Measurements from ENCODE around the gene TMED7.

TMED7 gene

GRCh38 chr5:115578657-115579056 lies 47.2 kb downstream of the TMED7 start:
- H3K4me3 ChIP-seq (ENCODE audit: low read depth, low read length) = peak overlapping the region; percentile 31; the same call in 1 of the 2 replicates
- TF ChIP-seq, protein P1, sequence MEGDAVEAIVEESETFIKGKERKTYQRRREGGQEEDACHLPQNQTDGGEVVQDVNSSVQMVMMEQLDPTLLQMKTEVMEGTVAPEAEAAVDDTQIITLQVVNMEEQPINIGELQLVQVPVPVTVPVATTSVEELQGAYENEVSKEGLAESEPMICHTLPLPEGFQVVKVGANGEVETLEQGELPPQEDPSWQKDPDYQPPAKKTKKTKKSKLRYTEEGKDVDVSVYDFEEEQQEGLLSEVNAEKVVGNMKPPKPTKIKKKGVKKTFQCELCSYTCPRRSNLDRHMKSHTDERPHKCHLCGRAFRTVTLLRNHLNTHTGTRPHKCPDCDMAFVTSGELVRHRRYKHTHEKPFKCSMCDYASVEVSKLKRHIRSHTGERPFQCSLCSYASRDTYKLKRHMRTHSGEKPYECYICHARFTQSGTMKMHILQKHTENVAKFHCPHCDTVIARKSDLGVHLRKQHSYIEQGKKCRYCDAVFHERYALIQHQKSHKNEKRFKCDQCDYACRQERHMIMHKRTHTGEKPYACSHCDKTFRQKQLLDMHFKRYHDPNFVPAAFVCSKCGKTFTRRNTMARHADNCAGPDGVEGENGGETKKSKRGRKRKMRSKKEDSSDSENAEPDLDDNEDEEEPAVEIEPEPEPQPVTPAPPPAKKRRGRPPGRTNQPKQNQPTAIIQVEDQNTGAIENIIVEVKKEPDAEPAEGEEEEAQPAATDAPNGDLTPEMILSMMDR (IDR thresholded peaks at IDR 0.05; ENCODE audit: insufficient read depth, low read depth, low read length, missing control alignments) = no peak
- DNase-seq (ENCODE audit: low read depth) = peak; percentile 72

DNA sequence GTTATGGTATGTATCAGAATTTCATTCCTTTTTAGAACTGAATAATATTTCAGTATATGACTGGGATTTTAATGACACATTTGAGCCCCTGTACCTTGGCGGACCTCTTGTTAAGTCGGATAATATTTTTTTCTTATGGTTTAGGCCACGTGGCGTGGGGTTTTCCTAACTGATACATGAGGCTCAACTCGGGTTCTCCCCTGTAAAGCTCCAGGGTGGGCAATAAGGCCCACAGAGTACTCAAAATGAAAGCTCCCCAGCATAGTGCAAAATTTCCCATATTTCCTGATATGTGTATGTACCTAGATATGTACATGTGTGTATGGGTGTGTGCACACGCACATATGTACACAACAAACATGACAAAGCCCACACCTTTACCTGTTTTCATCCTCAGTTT lies 48.1 kb downstream of the TMED7 start:
- TF ChIP-seq, protein P1 (IDR thresholded peaks at IDR 0.05; ENCODE audit: insufficient read depth, low read depth, low read length, missing control alignments) = no peak
- DNase-seq (ENCODE audit: low read depth) = peak; percentile 84
- H3K4me3 ChIP-seq (ENCODE audit: low read depth, low read length) = no peak overlapping the region

DNA sequence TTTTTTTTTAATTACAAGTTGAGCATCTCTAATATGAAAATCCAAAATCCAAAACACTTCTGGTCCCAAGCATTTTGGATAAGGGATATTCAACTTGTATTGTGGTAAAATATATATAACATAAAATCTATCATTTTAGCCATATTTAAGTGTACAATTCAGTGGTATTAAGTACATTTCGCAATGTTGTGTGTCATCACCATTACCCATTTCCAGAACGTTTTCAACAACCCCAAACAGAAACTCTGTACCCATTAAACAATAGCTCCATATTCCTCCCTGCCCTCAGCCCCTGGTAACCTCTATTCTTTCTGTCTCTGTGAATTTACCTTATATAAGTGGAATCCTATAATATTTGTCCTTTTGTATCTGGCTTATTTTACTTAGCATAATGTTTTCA lies 48.5 kb downstream of the TMED7 start:
- DNase-seq (ENCODE audit: low read depth) = no peak
- TF ChIP-seq, protein P1 (IDR thresholded peaks at IDR 0.05; ENCODE audit: insufficient read depth, low read depth, low read length, missing control alignments) = no peak
- H3K4me3 ChIP-seq (ENCODE audit: low read depth, low read length) = no peak overlapping the region

DNA sequence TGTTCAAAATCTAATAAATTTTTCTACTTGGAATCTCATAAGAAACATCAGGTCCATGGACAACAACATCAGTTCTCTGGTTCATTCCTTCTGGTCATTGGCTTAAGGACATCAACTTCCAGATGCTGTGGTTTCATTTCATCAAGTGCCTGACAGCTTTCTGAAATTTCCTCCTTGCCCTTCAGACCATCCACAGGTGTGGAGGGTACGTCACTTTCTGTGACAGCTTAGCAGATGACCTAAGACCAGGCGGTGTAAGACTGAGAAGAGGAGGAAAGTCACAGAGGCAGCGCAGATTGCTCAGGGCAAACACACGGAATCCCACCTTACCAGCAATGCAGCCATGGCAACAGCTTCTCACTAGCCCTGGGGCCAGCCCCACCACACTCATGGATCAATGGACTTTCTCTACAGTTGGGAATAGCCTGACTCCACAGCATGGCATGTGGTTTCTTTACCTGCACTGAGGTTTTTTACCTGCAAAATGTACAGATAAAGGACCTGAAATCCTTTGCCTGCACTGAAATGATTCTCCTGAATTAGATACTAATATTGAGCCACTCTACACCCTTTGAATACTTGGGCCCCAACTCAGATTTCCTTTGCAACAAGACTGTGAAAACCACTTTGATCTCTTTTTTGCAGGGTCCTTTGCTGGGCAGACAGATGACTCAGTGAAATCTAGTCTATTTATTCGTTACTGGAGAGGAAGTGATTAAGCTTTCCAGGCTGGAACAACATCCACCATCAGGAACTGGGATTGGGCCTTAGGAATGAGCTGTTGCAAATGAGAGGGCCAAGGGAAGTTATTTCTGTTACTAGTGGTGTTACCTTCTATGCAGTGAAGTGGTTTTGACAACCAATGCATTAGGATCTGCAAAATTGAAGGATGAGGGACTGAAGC lies 50.4 kb downstream of the TMED7 start:
- peak; percentile 68 for DNase-seq (ENCODE audit: low read depth)
- H3K4me3 ChIP-seq (ENCODE audit: low read depth, low read length) = no peak overlapping the region
- TF ChIP-seq, protein P1 (IDR thresholded peaks at IDR 0.05; ENCODE audit: insufficient read depth, low read depth, low read length, missing control alignments) = no peak

GRCh38 chr5:115573133-115573532 lies 52.7 kb downstream of the TMED7 start:
- TF ChIP-seq, protein P1 (IDR thresholded peaks at IDR 0.05; ENCODE audit: insufficient read depth, low read depth, low read length, missing control alignments) = no peak
- H3K4me3 ChIP-seq (ENCODE audit: low read depth, low read length) = no peak overlapping the region
- DNase-seq (ENCODE audit: low read depth) = no peak

DNA sequence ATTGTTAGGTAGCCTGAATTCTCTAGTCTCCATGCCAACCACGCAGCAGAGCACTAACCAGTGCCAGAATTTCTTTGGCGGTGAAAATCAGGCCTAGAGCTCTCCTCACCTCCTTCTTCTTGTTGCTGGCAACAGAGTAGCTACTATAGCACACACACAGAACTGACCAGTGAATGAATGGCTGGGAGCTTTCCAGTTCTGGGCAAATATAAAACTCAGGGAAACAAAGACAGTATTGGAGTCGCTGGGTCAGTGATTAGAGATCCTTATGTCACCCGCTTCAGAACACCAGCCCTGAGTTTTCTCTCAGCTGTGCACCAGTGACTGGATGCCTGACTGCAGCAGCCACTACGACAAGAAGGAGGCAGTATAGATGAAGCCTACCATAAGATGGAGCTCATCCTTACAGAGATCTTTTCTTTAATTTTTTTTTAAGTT lies 54.4 kb downstream of the TMED7 start:
- no peak for DNase-seq (ENCODE audit: low read depth)
- TF ChIP-seq, protein P1 (IDR thresholded peaks at IDR 0.05; ENCODE audit: insufficient read depth, low read depth, low read length, missing control alignments) = no peak
- H3K4me3 ChIP-seq (ENCODE audit: low read depth, low read length) = no peak overlapping the region
